Muscle of leg (tissue), 11 donors: Measurements from ENCODE around the gene BMPR2. TPM values are rescaled to one million over a fixed set of nuclear protein-coding genes. Genes with fewer than 3 reads are reported as not detected.
A peak's percentile ranks its signal among the peaks of the same experiment; 100 is the strongest.

Experiments
- DNase-seq: peaks from one replicate; pipeline ENCODE4 v3.0.0; 2013
- H3K27ac ChIP-seq: one replicate; pipeline ENCODE4 v1.5.1; 2013; ENCODE audit warnings: mild to moderate bottlenecking, low read length, control low read depth
- H3K27me3 ChIP-seq: one replicate; pipeline ENCODE4 v1.6.1; 2013; ENCODE audit warnings: low read length; ENCODE audit not compliant: control insufficient read depth, insufficient read depth
- H3K36me3 ChIP-seq: one replicate; pipeline ENCODE4 v1.6.1; 2013; ENCODE audit warnings: low read length; ENCODE audit not compliant: control insufficient read depth, insufficient read depth
- H3K4me1 ChIP-seq: one replicate; pipeline ENCODE4 v1.6.1; 2013; ENCODE audit warnings: low read length; ENCODE audit not compliant: control insufficient read depth, insufficient read depth
- H3K4me3 ChIP-seq: one replicate; pipeline ENCODE4 v1.5.1; 2013; ENCODE audit warnings: low read length, control low read depth
- H3K9me3 ChIP-seq: replicated peaks from 2 replicates; pipeline ENCODE4 v1.6.1; 2013; ENCODE audit warnings: low read depth, low read length; ENCODE audit not compliant: control insufficient read depth
- WGBS: methylation state at CpG from one replicate; pipeline ENCODE4 v1.1.5; 2013; ENCODE audit warnings: missing lambda C conversion rate; ENCODE audit not compliant: insufficient coverage; 5-methylcytosine and 5-hydroxymethylcytosine counted together
- polyA plus RNA-seq, 8 donors: library from polyadenylated mRNA; unstranded; fragments of 120-200 nt; gene quantifications; one replicate each; pipeline versions ENCODE4 v1.2.1 to v1.2.3, GENCODE V29; 2013; ENCODE audit warnings: inconsistent platforms in 1 of 8, low replicate concordance in 1 of 8; ENCODE audit not compliant: insufficient read length in 8 of 8, insufficient read depth in 1 of 8
- total RNA-seq: library from RNA; stranded (reverse); fragments of 120-200 nt; gene quantifications from one replicate; pipeline ENCODE4 v1.2.4, GENCODE V29; 2013

BMPR2 gene
- total and polyA plus RNA-seq, 9 donors = 18.9 to 48.6 (median 34.3) TPM

GRCh38 chr2:202608142-202608852 is 232.2 kb downstream of the BMPR2 start:
- no peak for DNase-seq
- H3K4me3 ChIP-seq = no peak overlapping the region
- 80% methylated on average over 2 of the region's 2 CpGs for WGBS
- no peaks in the 10 kb centered on the region for H3K4me1 ChIP-seq
- no peak overlapping the region for H3K27ac ChIP-seq
- no peaks in the 10 kb centered on the region for H3K9me3 ChIP-seq
- H3K27me3 ChIP-seq = no peaks in the 10 kb centered on the region
- no peaks in the 10 kb centered on the region for H3K36me3 ChIP-seq

- no peak overlapping the region for H3K27ac ChIP-seq
- no peaks in the 10 kb centered on the region for H3K36me3 ChIP-seq
- H3K4me3 ChIP-seq = no peak overlapping the region
- DNase-seq = no peak
- 44% methylated on average over 1 of the region's 3 CpGs for WGBS
- H3K4me1 ChIP-seq = no peaks in the 10 kb centered on the region
- H3K9me3 ChIP-seq = no peaks in the 10 kb centered on the region
- no peaks in the 10 kb centered on the region for H3K27me3 ChIP-seq
These were observed 233.4 kb downstream of the BMPR2 start for GRCh38 chr2:202609381-202610145.

GRCh38 chr2:202610380-202610779 is 234.3 kb downstream of the BMPR2 start:
- no CpG with 5 or more reads among the region's 5 CpGs for WGBS
- H3K4me1 ChIP-seq = no peaks in the 10 kb centered on the region
- H3K27ac ChIP-seq = no peak overlapping the region
- DNase-seq = no peak
- H3K27me3 ChIP-seq = no peaks in the 10 kb centered on the region
- H3K4me3 ChIP-seq = no peak overlapping the region
- no peaks in the 10 kb centered on the region for H3K36me3 ChIP-seq
- H3K9me3 ChIP-seq = no peaks in the 10 kb centered on the region

- H3K4me3 ChIP-seq = no peak overlapping the region
- H3K27me3 ChIP-seq = no peaks in the 10 kb centered on the region
- 100% methylated on average over 1 of the region's 1 CpG for WGBS
- DNase-seq = no peak
- H3K4me1 ChIP-seq = no peaks in the 10 kb centered on the region
- H3K27ac ChIP-seq = no peak overlapping the region
- H3K36me3 ChIP-seq = no peaks in the 10 kb centered on the region
- no peaks in the 10 kb centered on the region for H3K9me3 ChIP-seq
These were observed 236.0 kb downstream of the BMPR2 start for GRCh38 chr2:202612145-202612544.

GRCh38 chr2:202613479-202613878 is 237.4 kb downstream of the BMPR2 start:
- WGBS = no CpG with 5 or more reads among the region's 4 CpGs
- no peaks in the 10 kb centered on the region for H3K9me3 ChIP-seq
- peak; percentile 26 for DNase-seq

More at GRCh38 chr2:202613479-202613878, 237.4 kb downstream of the BMPR2 start:
- Histone ChIP-seq H3K27me3 (no peaks in the 10 kb centered on the region), H3K36me3 (no peaks in the 10 kb centered on the region), H3K4me1 (no peaks in the 10 kb centered on the region), H3K4me3 (no peak overlapping the region), H3K27ac (no peak overlapping the region)

Other genes with a start within 250 kb of the BMPR2 start
- 91.2 TPM for gene SUMO1, start 137.7 kb upstream of the BMPR2 start, total RNA-seq
- 100 to 1,000 TPM in 4 of 8 donors, 10 to 100 TPM in 4; 92.4 to 125 (median 103) TPM for gene SUMO1, start 137.7 kb upstream of the BMPR2 start, polyA plus RNA-seq
- 56.6 TPM for gene NOP58, start 110.6 kb upstream of the BMPR2 start, total RNA-seq
- 10 to 100 TPM; 57.7 to 72.3 (median 65.6) TPM for gene NOP58, start 110.6 kb upstream of the BMPR2 start, polyA plus RNA-seq